SU-DHL-6 (cell line): ENCODE results near the gene EEF1E1.

Experiments used
- CTCF ChIP-seq: fragments of 200-600 bp; sonication (generic); IDR thresholded peaks from one replicate; pipeline ENCODE4 v1.5.1; 2017; ENCODE audit warnings: antibody characterized with exemption, mild to moderate bottlenecking, low read length, moderate library complexity; ENCODE audit not compliant: insufficient read depth, poor library complexity, severe bottlenecking
- EZH2phosphoT487 ChIP-seq: fragments of 200-600 bp; sonication (generic), shearing (Covaris generic); conservative IDR thresholded peaks from 2 replicates; pipeline ENCODE4 v1.6.1; 2018; ENCODE audit warnings: mild to moderate bottlenecking, antibody characterized with exemption, low read length, moderate library complexity, mixed read lengths

GRCh38 chr6:8082954-8083858 is 19.1 kb downstream of the EEF1E1 start:
- TF ChIP-seq CTCF (no peak), EZH2phosphoT487 (no peak)
